GM12865 (cell line): ENCODE results near the gene DAB1.

ENCODE experiments used
- DNase-seq: peaks from one replicate; pipeline ENCODE4 v3.0.0; 2010; ENCODE audit warnings: low read depth
- H3K4me3 ChIP-seq: 2 replicates; pipeline ENCODE4 v1.5.1; 2011; ENCODE audit warnings: mild to moderate bottlenecking, low read depth, low read length, control low read depth
- TF ChIP-seq, protein P1 (sequence below): IDR thresholded peaks from 2 replicates; pipeline ENCODE4 v1.5.1; 2011; ENCODE audit warnings: low read length, control low read depth, low read depth, inconsistent platforms; ENCODE audit not compliant: insufficient read depth; ENCODE audit errors: missing control alignments

DAB1 gene

DNA sequence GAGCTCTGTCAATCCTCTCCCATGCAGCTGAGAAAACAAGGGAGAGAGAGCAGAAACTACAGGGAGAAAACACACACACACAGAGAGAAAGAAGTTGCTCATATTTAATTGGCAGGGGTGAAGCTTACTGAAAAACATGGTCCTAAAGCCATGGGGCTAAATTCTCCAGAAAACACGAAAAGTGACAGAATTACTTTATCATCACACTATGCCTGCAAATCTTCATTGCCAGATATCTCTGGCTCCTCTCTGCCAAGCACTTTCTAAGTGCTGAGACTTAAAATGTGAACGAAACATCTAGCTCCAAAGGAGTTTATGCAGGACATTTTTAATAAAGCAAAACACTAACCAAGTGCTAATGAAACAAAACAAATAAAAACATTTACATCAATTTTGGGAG, 134.1 kb downstream of the DAB1 start:
- TF ChIP-seq, protein P1, sequence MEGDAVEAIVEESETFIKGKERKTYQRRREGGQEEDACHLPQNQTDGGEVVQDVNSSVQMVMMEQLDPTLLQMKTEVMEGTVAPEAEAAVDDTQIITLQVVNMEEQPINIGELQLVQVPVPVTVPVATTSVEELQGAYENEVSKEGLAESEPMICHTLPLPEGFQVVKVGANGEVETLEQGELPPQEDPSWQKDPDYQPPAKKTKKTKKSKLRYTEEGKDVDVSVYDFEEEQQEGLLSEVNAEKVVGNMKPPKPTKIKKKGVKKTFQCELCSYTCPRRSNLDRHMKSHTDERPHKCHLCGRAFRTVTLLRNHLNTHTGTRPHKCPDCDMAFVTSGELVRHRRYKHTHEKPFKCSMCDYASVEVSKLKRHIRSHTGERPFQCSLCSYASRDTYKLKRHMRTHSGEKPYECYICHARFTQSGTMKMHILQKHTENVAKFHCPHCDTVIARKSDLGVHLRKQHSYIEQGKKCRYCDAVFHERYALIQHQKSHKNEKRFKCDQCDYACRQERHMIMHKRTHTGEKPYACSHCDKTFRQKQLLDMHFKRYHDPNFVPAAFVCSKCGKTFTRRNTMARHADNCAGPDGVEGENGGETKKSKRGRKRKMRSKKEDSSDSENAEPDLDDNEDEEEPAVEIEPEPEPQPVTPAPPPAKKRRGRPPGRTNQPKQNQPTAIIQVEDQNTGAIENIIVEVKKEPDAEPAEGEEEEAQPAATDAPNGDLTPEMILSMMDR: no peak
- H3K4me3 ChIP-seq: no peak overlapping the region
- DNase-seq: no peak

DNA sequence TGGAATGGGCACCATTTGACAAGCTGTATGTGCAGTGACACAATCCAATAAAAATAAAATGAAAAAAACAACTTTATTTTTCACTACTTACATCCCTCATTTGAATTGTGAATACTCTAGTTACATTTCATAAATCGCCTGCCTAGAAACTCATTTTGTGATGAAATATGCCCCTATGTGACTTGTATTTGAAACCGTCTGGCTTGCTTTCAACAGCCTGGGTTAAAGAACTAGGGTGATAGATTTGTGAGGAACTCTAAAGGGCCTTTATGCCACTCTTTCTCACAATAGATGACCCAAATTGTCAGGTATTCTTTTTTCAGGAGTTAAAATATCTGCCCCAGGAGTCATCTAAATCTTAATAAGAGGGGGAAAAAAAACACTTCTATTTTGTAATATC, 137.9 kb downstream of the DAB1 start:
- H3K4me3 ChIP-seq: no peak overlapping the region
- no peak for DNase-seq
- TF ChIP-seq, protein P1: no peak

DNA sequence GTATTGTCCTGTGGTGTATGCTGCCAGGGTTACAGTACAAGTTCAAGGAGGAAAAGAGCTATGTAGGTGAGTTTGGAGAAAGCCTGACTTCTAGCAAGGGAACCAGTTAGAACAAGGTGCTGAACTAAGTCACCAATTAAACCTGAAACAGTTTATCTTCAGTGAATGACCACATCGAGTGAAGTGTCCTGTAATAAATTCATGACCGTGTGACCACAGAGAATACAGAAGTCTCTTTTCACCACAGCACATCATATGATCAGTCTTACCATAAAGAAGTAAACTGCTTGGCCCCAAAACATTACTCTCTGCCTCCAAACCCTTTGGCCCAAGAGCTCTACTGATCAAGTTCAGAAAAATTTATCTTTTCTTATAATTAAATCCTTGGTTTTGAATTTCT, 141.4 kb downstream of the DAB1 start:
- DNase-seq: no peak
- TF ChIP-seq, protein P1: no peak
- H3K4me3 ChIP-seq: no peak overlapping the region

DNA sequence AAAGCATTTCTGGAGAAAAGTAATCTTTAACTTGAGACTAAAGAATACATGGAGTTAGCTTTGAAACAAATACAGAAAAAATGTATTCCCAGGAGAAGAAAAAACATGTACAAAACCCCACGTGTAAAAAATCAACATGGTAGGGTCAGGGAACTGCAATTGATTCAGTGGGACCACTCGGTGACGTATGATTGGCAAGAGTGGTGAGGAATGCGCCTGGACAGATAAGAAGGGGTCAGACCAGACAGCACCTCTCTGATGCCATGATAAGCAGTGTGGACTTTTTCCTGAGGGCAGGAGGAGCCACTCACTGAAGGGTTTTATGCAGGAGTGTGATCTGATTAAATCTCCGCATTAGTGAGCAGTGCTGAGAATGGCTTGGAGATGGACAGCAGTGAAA, 142.5 kb downstream of the DAB1 start:
- TF ChIP-seq, protein P1: no peak
- no peak for DNase-seq
- no peak overlapping the region for H3K4me3 ChIP-seq

DNA sequence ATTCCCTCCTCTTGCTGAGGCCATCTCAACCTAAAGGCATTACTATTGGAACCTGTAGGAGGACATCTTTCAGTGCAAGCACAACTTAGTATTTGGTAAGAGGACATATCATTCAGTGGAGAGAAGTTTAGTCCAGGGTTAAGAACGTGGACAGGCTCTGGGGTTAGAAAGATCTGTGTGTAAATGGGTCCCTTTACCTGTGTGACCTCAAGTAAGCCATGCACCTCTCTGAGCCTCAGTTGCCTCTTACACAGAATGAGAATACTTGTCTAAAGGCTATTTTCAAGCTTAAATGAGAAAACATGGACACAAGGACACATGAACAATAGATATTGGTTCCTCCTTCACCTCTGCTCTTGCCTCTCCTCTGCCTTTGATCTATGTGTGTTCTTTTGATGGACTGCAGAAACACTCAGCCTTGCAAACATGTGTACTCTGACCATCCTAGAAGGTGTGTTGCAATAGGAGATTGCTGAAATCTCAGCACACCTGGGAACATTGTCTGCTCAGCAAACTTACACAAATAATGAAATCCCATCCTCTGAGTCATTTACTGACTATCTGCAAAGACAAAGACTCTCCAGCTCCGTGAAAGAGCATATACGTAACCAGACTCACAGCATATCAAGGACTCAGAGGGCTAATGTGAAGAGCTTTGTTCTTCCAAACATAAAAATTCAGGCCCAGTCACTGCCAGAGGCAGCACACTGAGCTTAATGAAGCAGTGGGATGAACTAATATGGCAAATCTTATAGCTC, 143.8 kb downstream of the DAB1 start:
- H3K4me3 ChIP-seq: no peak overlapping the region
- TF ChIP-seq, protein P1: no peak
- DNase-seq: no peak

- no peak overlapping the region for H3K4me3 ChIP-seq
- TF ChIP-seq, protein P1: no peak
Observed at GRCh38 chr1:57278558-57278957, 145.3 kb downstream of the DAB1 start.

DNA sequence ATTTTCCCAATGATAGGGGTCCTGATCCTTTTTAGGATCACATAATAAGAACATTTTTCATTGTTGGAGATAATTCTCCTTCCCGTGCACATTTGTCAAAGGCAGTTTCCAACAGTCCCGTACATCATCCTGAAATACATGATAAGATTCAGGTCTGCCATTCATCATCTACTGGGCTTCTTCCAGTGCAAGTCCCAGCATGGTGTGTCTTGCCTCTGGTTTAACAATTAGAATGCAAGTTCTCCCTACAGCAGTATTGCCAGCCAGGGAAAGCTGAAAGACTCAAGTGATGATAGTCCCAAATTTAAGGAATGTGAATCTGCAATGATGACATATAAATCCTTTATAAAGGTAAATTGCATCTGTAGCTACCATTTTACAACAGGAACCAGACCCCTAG, 146.2 kb downstream of the DAB1 start:
- no peak for DNase-seq
- H3K4me3 ChIP-seq: no peak overlapping the region
- TF ChIP-seq, protein P1: no peak

More at GRCh38 chr1:57278558-57278957, 145.3 kb downstream of the DAB1 start:
- DNase-seq: no peak
